HG02759 (cell line): ENCODE measurements around the gene HSPA9.
"Not testable (repeated sequence)": the region's sequence is repeated elsewhere in the genome, so short reads cannot be mapped to it uniquely, and the experiment has no call there.

Experiments used
- ATAC-seq: cut with Tn5 transposase; IDR thresholded peaks from one replicate; pipeline ENCODE4 v1.9.1; 2021; ENCODE audit warnings: mild to moderate bottlenecking, moderate library complexity; ENCODE audit not compliant: unreplicated experiment

Gene HSPA9

DNA sequence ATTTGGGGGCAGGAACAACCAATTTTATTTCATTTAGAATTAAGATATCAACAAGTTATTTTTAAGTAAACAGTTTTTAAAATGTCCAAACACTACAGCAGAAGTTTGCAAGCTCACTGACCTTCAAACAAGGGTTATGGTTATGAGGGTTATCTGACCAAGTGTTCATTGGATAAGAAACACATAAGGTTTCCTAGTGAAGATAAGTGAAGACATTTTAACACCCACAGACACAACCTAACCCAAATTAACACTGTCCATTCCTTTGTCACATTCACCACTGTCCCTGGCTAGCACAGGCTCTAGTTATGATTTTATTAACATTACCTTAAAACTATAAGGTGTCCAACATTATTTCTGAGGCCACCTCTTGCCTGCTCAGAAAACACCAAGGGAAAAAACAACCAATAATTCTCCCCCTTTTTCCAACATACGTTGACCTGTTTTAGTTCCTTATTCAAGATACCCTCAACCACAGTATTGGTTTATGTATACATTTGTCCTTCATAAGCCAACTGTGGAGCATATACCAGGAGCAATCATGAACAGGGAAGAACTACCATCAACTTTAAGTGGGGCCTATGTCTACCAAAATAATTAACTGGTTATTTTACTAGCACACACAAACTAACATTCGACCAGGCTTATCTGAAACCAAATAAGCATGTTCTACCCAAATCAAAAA lies 36.1 kb downstream of the HSPA9 start:
- no peak for ATAC-seq

DNA sequence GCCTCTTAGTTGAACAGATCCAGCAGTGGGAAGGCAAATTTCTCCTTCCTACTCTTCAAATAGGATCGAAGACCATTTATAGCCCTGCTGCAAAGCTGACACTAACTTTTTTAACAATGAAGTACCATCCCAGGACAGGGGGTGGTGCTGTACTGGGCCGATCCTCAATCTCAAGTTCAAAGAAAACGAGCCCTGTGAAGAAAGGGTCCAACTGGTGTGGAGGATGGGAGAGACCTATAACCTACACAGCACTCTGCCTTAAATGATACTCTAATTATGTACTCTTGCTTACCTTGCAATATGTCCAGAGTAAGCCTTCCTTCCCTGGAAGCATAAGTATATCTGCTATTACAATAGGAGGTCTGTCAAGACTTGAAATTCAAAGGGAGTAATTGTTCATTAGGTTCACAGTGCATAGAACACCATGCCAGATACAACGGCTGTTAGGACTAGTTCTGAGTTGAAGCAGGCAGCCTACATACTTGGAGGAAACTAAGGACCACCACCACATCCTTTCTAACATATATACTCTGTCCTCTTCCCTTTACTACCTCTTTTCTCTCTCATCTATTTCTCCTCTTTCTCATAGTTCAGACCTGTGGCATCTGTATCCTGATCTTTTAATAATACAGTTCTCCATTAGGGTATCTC lies 38.4 kb downstream of the HSPA9 start:
- no peak for ATAC-seq

DNA sequence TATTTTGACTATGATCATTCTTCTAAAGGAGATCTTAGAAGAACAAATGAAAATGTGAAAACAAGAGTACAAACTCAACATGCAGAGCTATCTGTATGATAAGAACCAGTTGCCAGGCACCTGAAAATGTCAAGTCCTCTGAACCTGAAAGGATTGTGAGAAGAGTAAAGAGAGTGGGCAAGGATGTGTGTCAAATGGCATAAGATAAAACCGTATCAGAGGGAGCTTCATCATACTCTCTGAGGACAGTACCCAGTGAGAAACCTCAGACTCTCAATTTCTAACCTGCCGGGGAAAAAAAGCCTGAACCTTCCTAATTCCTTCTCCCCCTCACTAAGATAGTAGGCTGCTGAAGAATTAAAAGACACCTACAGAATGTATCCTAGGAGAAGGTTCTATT lies 39.0 kb downstream of the HSPA9 start:
- ATAC-seq = no peak

DNA sequence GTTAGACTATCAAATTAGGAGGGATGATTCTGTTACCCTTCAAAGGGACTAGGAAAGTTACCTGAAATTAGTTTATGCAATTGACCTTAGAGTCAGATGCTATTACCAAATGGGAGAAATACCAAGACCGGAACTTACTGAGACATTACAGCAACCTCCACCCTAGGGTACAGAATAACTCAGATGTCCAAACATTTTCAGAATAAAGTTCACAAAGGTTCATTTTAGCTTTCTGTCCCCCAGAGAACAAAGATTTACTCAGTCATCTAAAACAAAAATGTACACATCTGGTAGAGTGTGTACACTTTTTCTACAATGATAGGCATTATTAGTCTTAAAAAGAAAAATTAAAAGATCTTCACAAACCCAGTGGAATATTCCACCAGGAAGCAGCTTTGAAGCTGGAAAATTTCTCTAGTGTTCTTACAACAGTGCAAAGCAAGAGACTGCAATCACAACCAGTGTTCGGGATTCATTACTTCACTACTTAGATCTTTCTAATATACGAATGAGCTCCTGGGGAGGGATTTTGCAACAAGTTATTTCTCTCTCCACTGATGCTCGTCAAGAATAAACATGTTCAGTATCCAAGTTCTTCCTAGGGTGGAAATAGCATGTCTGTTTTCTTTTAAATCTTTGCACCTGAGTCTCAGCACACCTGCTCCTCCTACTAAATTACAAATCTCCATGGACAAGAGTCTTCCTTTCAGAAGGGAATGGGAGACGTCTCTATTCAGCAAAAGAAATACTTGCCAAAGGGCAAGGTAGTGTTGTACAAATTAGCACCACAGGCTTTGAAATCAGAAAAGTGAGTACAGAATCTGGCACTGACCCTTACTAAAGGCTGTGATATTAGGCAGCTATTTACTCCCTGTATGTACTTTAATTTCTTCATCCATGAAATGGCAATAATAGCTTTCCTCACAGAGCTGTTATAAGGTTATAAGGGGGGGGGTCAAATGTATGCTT lies 40.9 kb downstream of the HSPA9 start:
- no peak for ATAC-seq

DNA sequence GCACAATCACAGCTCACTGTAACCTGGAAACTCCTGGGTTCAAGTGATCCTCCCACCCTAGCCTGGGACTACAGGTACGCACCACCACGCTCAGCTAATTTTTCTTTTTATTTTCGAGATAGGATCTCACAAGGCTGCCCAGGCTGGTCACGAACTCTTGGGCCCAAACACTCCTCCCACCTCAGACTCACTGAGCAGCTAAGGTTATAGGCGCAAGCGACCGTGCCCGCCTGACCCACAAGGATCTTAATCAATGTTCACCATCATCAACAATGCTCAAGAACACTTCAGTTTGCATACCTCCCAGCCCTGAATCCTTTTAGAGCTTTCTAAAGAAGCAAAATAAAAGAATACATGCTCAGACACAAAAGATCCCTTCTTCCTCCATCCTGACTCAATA lies 45.4 kb downstream of the HSPA9 start:
- ATAC-seq = no peak

DNA sequence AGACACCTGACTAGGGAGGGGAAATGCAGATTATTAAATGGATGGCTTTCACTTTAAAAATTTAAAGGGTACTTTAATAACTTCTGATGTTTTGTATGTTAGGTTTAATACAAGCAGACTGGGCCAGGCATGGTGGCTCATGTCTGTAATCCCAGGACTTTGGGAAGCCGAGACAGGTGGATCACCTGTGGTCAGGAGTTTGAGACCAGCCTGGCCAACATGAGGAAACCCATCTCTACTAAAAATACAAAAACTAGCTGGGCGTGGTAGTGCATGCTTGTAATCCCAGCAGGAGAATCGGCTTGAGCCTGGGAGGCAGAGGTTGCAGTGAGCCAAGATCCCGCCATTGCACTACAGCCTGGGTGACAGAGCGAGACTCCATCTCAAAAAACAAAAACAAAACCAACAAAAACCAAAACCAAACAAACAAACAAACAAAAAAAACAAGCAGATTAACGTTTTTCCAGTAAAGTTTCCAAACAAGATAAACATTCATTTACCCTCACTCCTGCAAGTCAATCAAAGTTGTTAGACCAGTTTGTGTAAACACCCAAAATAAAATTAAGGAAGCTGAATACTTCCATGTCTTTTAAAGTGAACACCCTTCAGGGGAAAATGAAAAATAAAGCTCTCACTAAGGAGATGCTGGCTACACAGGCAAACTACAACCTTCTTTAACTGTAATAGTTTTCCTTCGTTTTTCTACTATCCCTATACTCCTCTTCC lies 46.3 kb downstream of the HSPA9 start:
- ATAC-seq = no peak

DNA sequence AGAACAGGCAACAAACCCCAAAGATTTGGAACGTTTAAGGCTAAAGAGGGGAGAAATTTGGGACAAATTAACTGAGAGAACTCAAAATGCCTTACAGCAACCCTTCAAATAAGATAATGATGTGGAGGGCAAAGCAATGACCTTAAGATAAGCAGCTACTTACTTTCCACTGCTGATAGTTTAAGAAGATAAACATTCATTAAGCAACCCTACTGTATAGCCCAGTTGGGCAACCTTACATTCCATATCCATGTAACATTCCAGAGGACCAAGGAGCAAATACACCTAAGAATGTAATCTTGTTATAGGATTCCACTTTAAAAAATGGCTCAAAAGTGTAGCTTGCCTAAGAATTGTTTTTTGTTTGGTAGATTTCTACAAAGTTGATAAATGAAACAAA lies 47.0 kb downstream of the HSPA9 start:
- no peak for ATAC-seq

DNA sequence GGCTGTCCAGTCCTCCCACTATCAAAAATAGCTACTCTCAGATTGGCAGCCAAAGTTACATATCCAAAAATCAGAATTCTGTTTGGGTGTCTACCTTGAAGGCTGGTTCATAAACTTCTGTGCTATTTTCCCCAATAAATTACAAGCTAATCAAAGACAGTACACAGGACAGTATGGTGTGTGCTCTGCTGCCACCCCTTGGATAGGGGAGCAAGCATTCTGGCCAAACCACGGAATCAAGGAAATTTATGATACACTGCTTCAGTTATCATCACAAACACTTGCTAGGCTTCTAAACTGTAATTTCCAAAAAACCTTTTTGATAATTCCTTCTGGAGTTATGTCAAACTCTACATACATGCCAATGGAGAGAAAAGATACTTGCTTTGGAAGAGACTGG lies 48.0 kb downstream of the HSPA9 start:
- ATAC-seq = no peak

DNA sequence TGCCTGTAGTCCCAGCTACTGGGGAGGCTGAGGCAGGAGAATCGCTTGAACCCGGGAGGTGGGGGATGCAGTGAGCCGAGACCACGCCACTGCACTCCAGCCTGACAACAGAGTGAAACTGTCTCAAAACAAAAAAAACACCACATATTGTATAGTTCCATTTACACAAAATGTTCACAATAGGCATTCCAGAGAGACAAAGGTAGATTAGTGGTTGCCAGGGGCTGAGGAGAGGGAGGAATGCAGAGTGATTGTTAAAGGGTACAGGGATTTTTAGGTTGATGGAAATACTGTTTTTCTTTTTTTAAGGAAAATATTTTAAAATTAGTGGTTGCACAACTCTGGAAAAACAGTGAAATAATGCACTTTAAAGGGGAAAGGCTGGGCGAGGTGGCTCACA lies 51.8 kb downstream of the HSPA9 start:
- no peak for ATAC-seq

DNA sequence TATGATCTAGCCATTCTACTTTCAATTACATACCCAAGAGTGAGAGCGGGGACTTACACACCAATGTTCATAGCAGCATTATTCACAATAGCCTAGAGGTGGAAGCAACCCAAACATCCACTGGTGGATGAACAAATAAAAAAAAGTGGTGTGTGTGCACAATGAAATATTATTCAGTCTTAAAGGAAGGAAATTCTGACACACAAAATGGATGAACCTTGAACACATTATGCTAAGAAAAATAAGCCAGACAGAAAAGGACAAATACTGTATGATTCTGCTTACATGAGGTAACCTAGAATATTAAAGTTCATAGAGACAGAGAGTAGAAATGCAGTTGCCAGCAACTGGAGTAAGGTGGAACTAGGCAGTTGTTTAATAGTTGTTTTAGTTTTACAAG lies 54.2 kb downstream of the HSPA9 start:
- no peak for ATAC-seq

DNA sequence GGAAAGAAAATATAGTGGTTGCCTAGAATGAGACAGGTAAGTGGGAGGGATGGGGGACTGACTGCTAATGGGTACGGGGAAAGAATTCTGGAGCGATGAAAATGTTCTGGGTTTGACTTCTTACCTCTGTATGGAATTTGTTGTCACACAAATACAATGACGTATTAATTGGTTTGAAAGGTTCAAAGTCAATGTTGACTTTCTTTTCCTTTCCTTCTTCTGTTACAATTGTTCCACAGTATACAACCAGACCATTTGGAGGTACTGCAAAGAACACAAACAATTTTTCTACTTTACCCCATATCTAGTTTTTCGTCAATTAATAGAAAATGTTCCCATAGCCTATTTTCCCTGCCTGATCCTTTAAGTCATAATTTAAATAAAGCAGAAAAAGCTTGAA lies 57.8 kb downstream of the HSPA9 start:
- ATAC-seq = no peak

DNA sequence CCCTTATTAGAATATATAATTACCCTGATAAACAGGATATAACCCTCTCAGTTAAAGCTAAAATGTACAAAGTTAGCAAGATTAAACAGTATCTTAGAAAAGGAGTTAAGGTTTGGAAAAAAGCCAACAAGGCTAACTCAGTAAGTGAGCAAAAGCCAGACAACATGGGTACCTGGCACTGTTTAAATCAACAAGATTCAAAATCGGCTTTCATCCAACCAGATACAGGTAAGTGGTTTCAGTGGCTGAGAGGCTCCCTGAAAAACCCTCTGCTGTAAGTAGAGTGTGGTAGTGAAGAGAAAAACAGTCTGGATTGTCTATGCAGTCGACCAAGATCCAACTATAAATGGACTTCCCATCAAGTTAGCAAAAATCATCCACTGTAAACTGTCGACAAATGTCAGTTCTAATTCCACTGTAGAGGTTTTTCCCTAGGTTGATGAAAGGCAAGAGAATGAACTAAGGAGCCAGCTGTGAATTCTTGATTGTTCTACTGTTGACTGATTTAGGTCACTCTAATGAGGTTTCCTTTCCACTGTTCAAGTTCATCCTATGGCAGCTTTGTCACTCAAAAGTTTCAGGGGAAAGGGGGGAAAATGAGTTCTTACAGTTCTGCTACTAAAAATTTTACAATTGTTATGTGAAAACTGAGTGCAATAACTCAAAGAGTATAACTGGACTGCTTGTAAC lies 59.5 kb downstream of the HSPA9 start:
- ATAC-seq = no peak

DNA sequence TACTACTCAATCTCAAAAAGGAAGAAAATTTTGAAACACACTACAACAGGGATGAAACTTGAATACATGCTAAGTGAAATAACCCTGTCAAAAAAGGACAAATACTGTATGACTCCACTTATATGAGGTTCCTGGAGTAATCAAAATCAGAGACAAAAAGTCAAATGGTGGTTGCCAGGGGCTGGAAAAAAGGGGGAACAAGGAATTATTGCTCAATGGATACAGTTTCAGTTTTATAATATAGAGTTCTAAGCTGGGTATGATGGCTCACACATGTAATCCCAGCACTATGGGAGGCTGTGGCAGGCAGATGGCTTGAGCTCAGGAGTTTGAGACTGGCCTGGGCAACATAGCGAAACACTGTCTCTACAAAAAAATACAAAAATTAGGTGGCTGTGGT lies 61.2 kb downstream of the HSPA9 start:
- ATAC-seq = no peak

DNA sequence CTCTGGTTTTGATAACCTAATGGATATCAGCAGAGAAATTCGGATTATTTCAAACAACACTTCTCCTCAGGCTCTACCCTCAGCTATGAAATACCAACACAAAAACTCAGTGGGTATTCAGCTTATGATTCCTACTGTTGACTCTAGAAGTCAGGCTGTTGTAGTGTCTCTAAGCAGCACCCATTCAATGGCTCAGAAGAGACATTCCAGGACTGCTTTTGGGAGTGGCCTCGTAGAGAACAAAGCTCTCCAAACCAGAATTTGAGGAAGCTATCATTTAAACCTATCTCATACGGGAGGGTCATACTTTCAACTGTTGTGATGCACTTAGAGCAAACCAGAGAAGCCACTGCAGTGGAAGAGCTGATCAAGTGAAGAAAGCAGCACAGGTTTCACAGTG lies 66.2 kb downstream of the HSPA9 start:
- no peak for ATAC-seq

DNA sequence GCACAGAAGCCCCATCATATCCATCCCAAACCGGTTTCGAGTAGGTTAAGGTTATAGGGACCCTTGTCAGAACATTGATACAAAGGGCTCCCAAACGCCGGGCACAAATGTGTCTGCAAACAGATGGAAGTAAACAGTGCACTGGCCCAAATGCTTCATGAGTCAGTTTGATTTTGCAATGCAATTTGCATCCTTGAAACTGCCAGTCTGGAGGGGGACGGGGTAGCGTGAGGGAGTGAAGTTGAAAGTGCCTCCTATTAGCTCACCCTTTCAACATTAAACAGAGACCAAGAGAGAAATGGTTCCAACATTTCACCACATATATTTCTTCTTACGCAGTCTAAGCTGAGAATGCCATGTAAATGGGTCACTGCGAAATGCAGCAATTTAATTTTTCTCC lies 67.7 kb downstream of the HSPA9 start:
- not testable (repeated sequence) for ATAC-seq

DNA sequence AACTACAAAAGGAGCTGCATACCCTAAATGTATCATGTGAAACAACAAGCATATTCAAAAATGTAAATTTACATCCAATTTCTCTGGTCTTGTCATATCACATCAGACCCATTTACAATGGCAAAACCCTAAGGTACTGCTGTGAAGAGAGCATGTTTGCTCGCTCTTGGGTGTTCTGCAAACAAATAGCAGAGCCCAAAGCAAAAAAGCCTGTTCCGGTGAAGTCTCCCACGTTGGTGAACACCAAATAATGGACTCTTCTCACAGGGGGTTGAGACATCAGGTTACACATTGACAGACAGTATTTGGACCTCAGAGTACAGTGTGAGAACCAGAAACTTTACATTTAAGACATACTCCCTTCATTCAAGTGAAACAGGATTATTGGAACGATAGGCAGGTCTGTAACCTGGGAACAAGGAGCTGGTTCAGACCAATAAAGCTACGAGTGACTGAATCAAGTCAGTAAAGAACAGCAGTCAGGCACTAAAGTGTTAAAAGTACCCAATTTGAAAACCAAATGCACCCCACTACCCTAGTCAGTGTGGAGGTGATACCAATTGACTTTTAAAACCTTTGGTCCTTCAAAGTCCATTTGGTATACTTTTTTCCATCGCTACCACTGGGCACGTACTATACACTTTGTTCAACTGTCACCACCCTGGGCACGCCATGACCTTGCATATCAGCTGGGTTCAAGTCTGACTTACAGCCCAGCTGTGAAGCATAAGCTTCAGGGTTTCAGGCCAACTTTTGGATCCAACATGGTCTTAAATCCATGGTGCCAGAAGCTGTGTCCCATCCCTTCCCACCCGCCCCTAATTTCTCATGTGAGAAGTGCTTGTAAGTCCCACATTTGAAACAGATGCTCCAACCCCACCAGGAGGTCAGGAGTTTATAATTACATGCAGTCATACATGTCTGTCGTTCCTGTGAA lies 68.6 kb downstream of the HSPA9 start:
- no peak for ATAC-seq

DNA sequence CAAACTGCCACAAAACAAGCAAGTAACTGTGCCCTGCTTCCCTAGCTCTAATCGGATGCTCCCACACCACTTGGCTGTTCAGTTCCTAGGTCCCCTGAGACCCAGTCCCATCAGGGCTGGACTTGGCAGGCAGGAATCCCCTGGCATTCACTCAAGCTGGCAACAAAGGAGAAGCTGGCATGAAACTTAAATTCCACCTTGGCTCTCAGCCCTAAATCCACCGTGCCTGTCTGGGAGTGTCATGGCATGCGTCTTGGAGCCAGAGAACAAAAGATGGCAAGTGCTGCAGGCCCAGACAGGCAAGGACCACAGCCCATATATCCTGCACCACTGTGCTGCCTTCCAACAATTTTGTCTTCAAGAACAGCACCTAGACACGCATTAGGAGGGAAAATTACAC lies 70.4 kb downstream of the HSPA9 start:
- ATAC-seq = no peak
